ENCODE data around the gene ATG2A. TPM values are rescaled to one million over a fixed set of nuclear protein-coding genes. Genes with fewer than 3 reads are reported as not detected.
A peak's percentile ranks its signal among the peaks of the same experiment; 100 is the strongest.

The ATG2A gene
- total and polyA plus RNA-seq, 9 of the 15 experiments (the other 6 are each of a cell fraction or from before 2014, with no cell fraction given), result 0.25 to 45.9 (median 5.2) TPM

- TF ChIP-seq TEAD2 (tag; IDR thresholded peaks at IDR 0.05) (no peak), U2AF1 (optimal IDR thresholded peaks at IDR 0.05; ENCODE audit: low read depth, low read length) (peak; percentile 23), ZNF282 (CRISPR knock-in tag; IDR thresholded peaks at IDR 0.05) (no peak), ID3 (CRISPR knock-in tag; IDR thresholded peaks at IDR 0.05) (no peak), ID3 (tag; IDR thresholded peaks at IDR 0.05) (peak; percentile 52; the same call in 1 of the 2 replicates), SLC30A9 (CRISPR knock-in tag; IDR thresholded peaks at IDR 0.05) (no peak), KLF16 (IDR thresholded peaks at IDR 0.05) (peak; percentile 29; the same call in 1 of the 2 replicates), NCOA2 (IDR thresholded peaks at IDR 0.05; ENCODE audit: partially characterized antibody in 2 of 2) (no peak), CBX1 (IDR thresholded peaks at IDR 0.05; ENCODE audit: low read depth) (0 out of 2 replicates have a peak, but pooled peaks have one; percentile 36), ZNF551 (CRISPR knock-in tag; IDR thresholded peaks at IDR 0.05) (no peak), CREB1 (IDR thresholded peaks at IDR 0.05) (peak; percentile 63), CREB1 (CRISPR knock-in tag; IDR thresholded peaks at IDR 0.05) (peak; percentile 71), TSHZ1 (CRISPR knock-in tag; IDR thresholded peaks at IDR 0.05) (no peak), NELFE (IDR thresholded peaks at IDR 0.05; ENCODE audit: insufficient read depth, insufficient read length) (peak; percentile 76), SRSF1 (IDR thresholded peaks at IDR 0.05; ENCODE audit: low read depth, low read length) (no peak), ZNF76 (CRISPR knock-in tag; IDR thresholded peaks at IDR 0.05; ENCODE audit: borderline replicate concordance) (no peak), RBM22 (IDR thresholded peaks at IDR 0.05; ENCODE audit: low read depth, low read length, poor library complexity, severe bottlenecking) (peak; percentile 62), GABPA (tag; conservative IDR thresholded peaks at IDR 0.05; ENCODE audit: low read depth) (peak; percentile 71), MYNN (IDR thresholded peaks at IDR 0.05) (no peak), MYNN (CRISPR knock-in tag; IDR thresholded peaks at IDR 0.05) (no peak), ZNF644 (tag; IDR thresholded peaks at IDR 0.05; ENCODE audit: low read depth) (no peak), ZNF274 (IDR thresholded peaks at IDR 0.05; ENCODE audit: borderline replicate concordance, low read depth, low read length) (no peak), TOE1 (IDR thresholded peaks at IDR 0.05; ENCODE audit: borderline replicate concordance) (no peak; the same call in 1 of the 2 replicates), TOE1 (CRISPR knock-in tag; IDR thresholded peaks at IDR 0.05; ENCODE audit: borderline replicate concordance, low read depth) (no peak)
- TF ChIP-seq, protein P1, sequence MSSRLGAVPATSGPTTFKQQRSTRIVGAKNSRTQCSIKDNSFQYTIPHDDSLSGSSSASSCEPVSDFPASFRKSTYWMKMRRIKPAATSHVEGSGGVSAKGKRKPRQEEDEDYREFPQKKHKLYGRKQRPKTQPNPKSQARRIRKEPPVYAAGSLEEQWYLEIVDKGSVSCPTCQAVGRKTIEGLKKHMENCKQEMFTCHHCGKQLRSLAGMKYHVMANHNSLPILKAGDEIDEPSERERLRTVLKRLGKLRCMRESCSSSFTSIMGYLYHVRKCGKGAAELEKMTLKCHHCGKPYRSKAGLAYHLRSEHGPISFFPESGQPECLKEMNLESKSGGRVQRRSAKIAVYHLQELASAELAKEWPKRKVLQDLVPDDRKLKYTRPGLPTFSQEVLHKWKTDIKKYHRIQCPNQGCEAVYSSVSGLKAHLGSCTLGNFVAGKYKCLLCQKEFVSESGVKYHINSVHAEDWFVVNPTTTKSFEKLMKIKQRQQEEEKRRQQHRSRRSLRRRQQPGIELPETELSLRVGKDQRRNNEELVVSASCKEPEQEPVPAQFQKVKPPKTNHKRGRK (tag; IDR thresholded peaks at IDR 0.05), result no peak
These were observed 38.3 kb downstream of the ATG2A start, which contains the start of gene EHD1 (continued) for GRCh38 chr11:64878494-64879243.

Measured in K562 (cell line).